Suprapubic skin (tissue), 4 donors: ENCODE data around the gene ARMC10. TPM values are rescaled to one million over a fixed set of nuclear protein-coding genes. Genes with fewer than 3 reads are reported as not detected.
"Not testable (repeated sequence)": the region's sequence is repeated elsewhere in the genome, so short reads cannot be mapped to it uniquely, and the experiment has no call there.

Experiments used
- DNase-seq, 2 donors: peaks; one replicate each; pipeline ENCODE4 v3.0.0-alpha.2; 2019; ENCODE audit warnings: low spot score in 2 of 2
- H3K27ac ChIP-seq: fragments of 200-600 bp; sonication (generic); one replicate; pipeline ENCODE4 v1.5.1; 2019
- H3K27me3 ChIP-seq: fragments of 200-600 bp; sonication (generic); one replicate; pipeline ENCODE4 v1.5.1; 2019
- H3K36me3 ChIP-seq: fragments of 200-600 bp; sonication (generic); one replicate; pipeline ENCODE4 v1.5.1; 2019
- H3K4me1 ChIP-seq: fragments of 200-600 bp; sonication (generic); one replicate; pipeline ENCODE4 v1.5.1; 2019
- H3K4me3 ChIP-seq: fragments of 200-600 bp; sonication (generic); one replicate; pipeline ENCODE4 v1.5.1; 2019; ENCODE audit warnings: mild to moderate bottlenecking
- H3K9me3 ChIP-seq: fragments of 200-600 bp; sonication (generic); one replicate; pipeline ENCODE4 v1.5.1; 2019
- CTCF ChIP-seq, 2 donors: fragments of 200-600 bp in 1 of 2; fragments of 450-650 bp in 1 of 2; sonication (generic) in 1 of 2; IDR thresholded peaks; one replicate each; pipeline ENCODE4 v1.5.1; 2016 to 2019; ENCODE audit warnings: antibody characterized with exemption in 2 of 2, mild to moderate bottlenecking in 1 of 2, moderate library complexity in 1 of 2
- EP300 ChIP-seq: sonication (generic); formaldehyde crosslinking; IDR thresholded peaks from one replicate; pipeline ENCODE4 v1.6.1; 2017; ENCODE audit warnings: antibody characterized with exemption
- POLR2A ChIP-seq, 2 donors: fragments of 450-650 bp; IDR thresholded peaks; one replicate each; pipeline ENCODE4 v1.6.1; 2017; ENCODE audit warnings: antibody characterized with exemption in 2 of 2, mild to moderate bottlenecking in 2 of 2, moderate library complexity in 2 of 2
- POLR2AphosphoS5 ChIP-seq, 3 donors: sonication (generic); formaldehyde crosslinking; IDR thresholded peaks; one replicate each; pipeline ENCODE4 v1.6.1; 2017; ENCODE audit warnings: antibody characterized with exemption in 3 of 3
- WGBS: methylation state at CpG from one replicate; pipeline ENCODE4 v1.1.5; 2018; 5-methylcytosine and 5-hydroxymethylcytosine counted together
- total RNA-seq, 4 donors: library from RNA; depleted of rRNA; stranded (reverse); fragments of >200 nt; gene quantifications; one replicate each; pipeline ENCODE4 v1.1.0, GENCODE V29; 2016

ARMC10 gene
- total RNA-seq, 4 donors from 2014 or later, result 37.2 to 60.0 (median 50.0) TPM

GRCh38 chr7:103037476-103037822, 37.5 kb upstream of the ARMC10 start:
- TF ChIP-seq EP300 (no peak), POLR2AphosphoS5 (IDR thresholded peaks at IDR 0.05) (no peak), CTCF (IDR thresholded peaks at IDR 0.05) (no peak), POLR2A (IDR thresholded peaks at IDR 0.05) (no peak)
- Histone ChIP-seq H3K4me1 (no peaks in the 10 kb centered on the region), H3K27ac (no peak overlapping the region), H3K36me3 (no peaks in the 10 kb centered on the region), H3K27me3 (no peaks in the 10 kb centered on the region), H3K9me3 (no peaks in the 10 kb centered on the region), H3K4me3 (no peak overlapping the region)
- DNase-seq, result no peak
- 92% methylated on average over 1 of the region's 1 CpG for WGBS

GRCh38 chr7:103037823-103038739, 36.9 kb upstream of the ARMC10 start:
- WGBS, result 88% methylated on average over 18 of the region's 20 CpGs
- not testable (repeated sequence) for H3K27me3 ChIP-seq

GRCh38 chr7:103041815-103042214, 33.1 kb upstream of the ARMC10 start:
- WGBS, result 83% methylated on average over 1 of the region's 1 CpG
- H3K4me1 ChIP-seq, DNase-seq: not testable (repeated sequence)

More at GRCh38 chr7:103037823-103038739, 36.9 kb upstream of the ARMC10 start:
- H3K36me3 ChIP-seq, H3K9me3 ChIP-seq, H3K27ac ChIP-seq, H3K4me1 ChIP-seq, H3K4me3 ChIP-seq, DNase-seq: not testable (repeated sequence)

GRCh38 chr7:103048833-103049232, 26.1 kb upstream of the ARMC10 start:
- Histone ChIP-seq H3K27me3 (no peaks in the 10 kb centered on the region), H3K36me3 (no peaks in the 10 kb centered on the region), H3K4me1 (no peaks in the 10 kb centered on the region), H3K4me3 (no peak overlapping the region), H3K9me3 (no peaks in the 10 kb centered on the region), H3K27ac (no peak overlapping the region)
- TF ChIP-seq POLR2AphosphoS5 (IDR thresholded peaks at IDR 0.05), result no peak
- no peak for TF ChIP-seq EP300
- TF ChIP-seq CTCF (IDR thresholded peaks at IDR 0.05), result no peak
- no peak for TF ChIP-seq POLR2A (IDR thresholded peaks at IDR 0.05)
- 92% methylated on average over 2 of the region's 2 CpGs for WGBS
- no peak for DNase-seq

More at GRCh38 chr7:103041815-103042214, 33.1 kb upstream of the ARMC10 start:
- H3K9me3 ChIP-seq, H3K36me3 ChIP-seq, H3K4me3 ChIP-seq, H3K27me3 ChIP-seq, H3K27ac ChIP-seq: not testable (repeated sequence)

DNA sequence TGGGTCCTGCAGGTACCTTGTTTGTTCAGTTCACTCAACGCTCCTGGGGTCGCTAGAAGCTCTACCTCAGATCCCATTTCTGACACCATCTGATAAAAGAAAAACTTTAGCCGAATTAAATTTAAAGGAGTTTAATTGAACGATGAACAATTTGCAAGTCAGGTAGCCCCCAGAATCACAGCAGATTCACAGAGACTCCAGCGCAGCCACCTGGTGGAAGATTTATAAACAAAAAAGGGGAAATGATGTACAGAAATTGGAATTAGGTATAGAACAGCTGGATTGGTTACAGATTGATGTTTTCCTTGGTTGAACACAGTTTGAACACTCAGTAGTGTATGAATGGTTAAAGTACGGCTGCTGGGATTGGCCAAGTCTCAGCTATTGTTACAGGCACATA, 23.4 kb upstream of the ARMC10 start:
- whole genome bisulfite sequencing, result 90% methylated on average over 6 of the region's 6 CpGs
- Histone ChIP-seq H3K27me3 (no peaks in the 10 kb centered on the region), H3K9me3 (no peaks in the 10 kb centered on the region), H3K4me1 (no peaks in the 10 kb centered on the region), H3K36me3 (no peaks in the 10 kb centered on the region), H3K27ac (no peak overlapping the region), H3K4me3 (no peak overlapping the region)
- no peak for DNase-seq
- TF ChIP-seq EP300 (no peak), POLR2AphosphoS5 (IDR thresholded peaks at IDR 0.05) (no peak), CTCF (IDR thresholded peaks at IDR 0.05) (no peak), POLR2A (IDR thresholded peaks at IDR 0.05) (no peak)

DNA sequence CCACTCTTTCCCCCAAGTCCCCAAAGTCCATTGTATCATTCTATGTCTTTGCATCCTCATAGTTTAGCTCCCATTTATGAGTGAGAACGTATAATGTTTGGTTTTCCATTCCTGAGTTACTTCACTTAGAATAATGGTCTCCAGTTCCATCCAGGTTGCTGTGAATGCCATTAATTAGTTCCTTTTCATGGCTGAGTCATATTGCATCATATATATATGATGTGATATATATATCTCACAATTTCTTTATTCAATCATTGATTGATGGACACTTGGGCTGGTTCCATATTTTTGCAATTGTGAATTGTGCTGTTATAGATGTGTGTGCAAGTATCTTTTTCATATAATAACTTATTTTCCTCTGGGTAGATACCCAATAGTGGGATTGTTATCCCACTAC, 18.9 kb upstream of the ARMC10 start:
- DNase-seq, H3K27ac ChIP-seq, H3K36me3 ChIP-seq, H3K4me1 ChIP-seq, H3K27me3 ChIP-seq, H3K9me3 ChIP-seq, H3K4me3 ChIP-seq: not testable (repeated sequence)
- WGBS, result 93% methylated on average over 1 of the region's 1 CpG

DNA sequence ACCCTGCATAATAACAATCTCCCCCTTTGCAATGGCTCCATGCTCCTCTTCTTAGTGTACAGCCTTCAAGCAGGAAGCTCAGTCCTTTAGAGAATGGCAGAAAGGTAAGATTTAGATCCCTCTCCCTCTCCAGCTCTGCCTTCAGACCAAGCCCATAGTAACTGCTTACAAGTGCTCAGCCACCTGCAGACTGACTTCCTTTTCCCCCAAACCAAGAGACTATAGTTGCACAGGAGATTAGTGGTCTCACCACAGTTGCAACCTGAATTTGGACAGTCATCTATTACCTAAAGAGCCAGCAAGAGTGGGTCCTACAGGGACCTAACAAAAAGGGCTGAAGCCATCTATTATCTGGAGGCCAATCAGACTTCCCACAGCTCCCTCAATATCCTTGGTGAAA, 16.8 kb upstream of the ARMC10 start:
- no peak overlapping the region for H3K4me3 ChIP-seq
- peaks cover 5% of the 10 kb centered on the region for H3K4me1 ChIP-seq
- no peak for TF ChIP-seq POLR2AphosphoS5 (IDR thresholded peaks at IDR 0.05)
- no peak for TF ChIP-seq EP300
- TF ChIP-seq POLR2A (IDR thresholded peaks at IDR 0.05), result no peak
- TF ChIP-seq CTCF (IDR thresholded peaks at IDR 0.05), result no peak
- no peaks in the 10 kb centered on the region for H3K9me3 ChIP-seq
- H3K36me3 ChIP-seq, result no peaks in the 10 kb centered on the region
- DNase-seq, result no peak
- H3K27ac ChIP-seq, result no peak overlapping the region
- no peaks in the 10 kb centered on the region for H3K27me3 ChIP-seq
